ENCODE results near the gene TMEM267. TPM values are rescaled to one million over a fixed set of nuclear protein-coding genes. Genes with fewer than 3 reads are reported as not detected.

TMEM267 gene
- total and polyA plus RNA-seq, 4 donors: 7.4 to 16.5 (median 12.2) TPM

- H3K9ac ChIP-seq (ENCODE audit: insufficient read depth in 1 of 2, low read length in 2 of 2): no peak overlapping the region
- H3K36me3 ChIP-seq (ENCODE audit: control insufficient read depth in 4 of 4, insufficient read depth in 4 of 4, low read length in 4 of 4): peaks cover under 1 to 19% (median 10%) of the 10 kb centered on the region in 4 donors
- H3K27ac ChIP-seq (ENCODE audit: low read depth in 1 of 2, low read length in 1 of 2): no peak overlapping the region
- WGBS, 2 donors: 76 to 97% methylated on average over 1 of the region's 1 CpG
- no peak overlapping the region for H3K4me3 ChIP-seq
- H3K9me3 ChIP-seq (ENCODE audit: control insufficient read depth in 4 of 4, insufficient read depth in 3 of 4, low read length in 3 of 4): no peaks in the 10 kb centered on the region
- H3K27me3 ChIP-seq (ENCODE audit: control insufficient read depth in 3 of 3, insufficient read depth in 3 of 3, low read length in 2 of 3): no peaks in the 10 kb centered on the region
- no peak for DNase-seq
- ATAC-seq (ENCODE audit: insufficient read depth, low FRiP score): no peak
- no peak for TF ChIP-seq CTCF (IDR thresholded peaks at IDR 0.05; ENCODE audit: control extremely low read depth, extremely low read depth)
- H3K4me1 ChIP-seq (ENCODE audit: control insufficient read depth in 5 of 5, insufficient read depth in 5 of 5, low read length in 5 of 5): peaks cover 0 to 10% (median 0%) of the 10 kb centered on the region in 5 donors
Observed at GRCh38 chr5:43520615-43521014, 37.0 kb upstream of the TMEM267 start.

GRCh38 chr5:43515678-43516048 lies 32.0 kb upstream of the TMEM267 start:
- 20 to 38% methylated on average over 1 of the region's 1 CpG for WGBS, 2 donors

GRCh38 chr5:43514816-43515677 lies 31.4 kb upstream of the TMEM267 start, which contains the start of gene C5orf34:
TSS of gene C5orf34 (minus strand) at chr5:43515148. CDS start at chr5:43509339, 5,809 bp downstream.
- Histone ChIP-seq H3K27ac (ENCODE audit: low read depth in 1 of 2, low read length in 1 of 2) (peak within 1 kb of the TSS; percentile 92 to 93), H3K27me3 (ENCODE audit: control insufficient read depth in 3 of 3, insufficient read depth in 3 of 3, low read length in 2 of 3) (no peaks in the 10 kb centered on the region), H3K9ac (ENCODE audit: insufficient read depth in 1 of 2, low read length in 2 of 2) (peak within 1 kb of the TSS; percentile 89 to 93), H3K36me3 (ENCODE audit: control insufficient read depth in 4 of 4, insufficient read depth in 4 of 4, low read length in 4 of 4) (no peaks in the 10 kb centered on the region), H3K4me1 (ENCODE audit: control insufficient read depth in 5 of 5, insufficient read depth in 5 of 5, low read length in 5 of 5) (peaks cover 0 to 21% (median 6%) of the 10 kb centered on the region in 5 donors), H3K9me3 (ENCODE audit: control insufficient read depth in 4 of 4, insufficient read depth in 3 of 4, low read length in 3 of 4) (no peaks in the 10 kb centered on the region), H3K4me3 (peak within 1 kb of the TSS; percentile 63)
- no peak for TF ChIP-seq CTCF (IDR thresholded peaks at IDR 0.05; ENCODE audit: control extremely low read depth, extremely low read depth)
- peak; percentile 100 for ATAC-seq (ENCODE audit: insufficient read depth, low FRiP score)
- DNase-seq: peak; percentile 98 to 99 (median 98)
- 0% methylated on average over 35 of the region's 35 CpGs for WGBS, 2 donors

More at GRCh38 chr5:43515678-43516048, 32.0 kb upstream of the TMEM267 start:
- no peak overlapping the region for H3K4me3 ChIP-seq
- peak overlapping the region in 1 of 2 donors; percentile 93 for H3K27ac ChIP-seq (ENCODE audit: low read depth in 1 of 2, low read length in 1 of 2)
- ATAC-seq (ENCODE audit: insufficient read depth, low FRiP score) (no peak), DNase-seq (no peak)
- H3K9me3 ChIP-seq (ENCODE audit: control insufficient read depth in 4 of 4, insufficient read depth in 3 of 4, low read length in 3 of 4): no peaks in the 10 kb centered on the region
- H3K4me1 ChIP-seq (ENCODE audit: control insufficient read depth in 5 of 5, insufficient read depth in 5 of 5, low read length in 5 of 5): peaks cover 0 to 21% (median 6%) of the 10 kb centered on the region in 5 donors
- H3K36me3 ChIP-seq (ENCODE audit: control insufficient read depth in 4 of 4, insufficient read depth in 4 of 4, low read length in 4 of 4): no peaks in the 10 kb centered on the region
- H3K27me3 ChIP-seq (ENCODE audit: control insufficient read depth in 3 of 3, insufficient read depth in 3 of 3, low read length in 2 of 3): no peaks in the 10 kb centered on the region
- peak overlapping the region in 1 of 2 donors; percentile 93 for H3K9ac ChIP-seq (ENCODE audit: insufficient read depth in 1 of 2, low read length in 2 of 2)
- TF ChIP-seq CTCF (IDR thresholded peaks at IDR 0.05; ENCODE audit: control extremely low read depth, extremely low read depth): no peak

All from lung (tissue), 12 donors.